CD14-positive monocyte (primary cell): ENCODE results near the gene SORBS2. TPM values are rescaled to one million over a fixed set of nuclear protein-coding genes. Genes with fewer than 3 reads are reported as not detected.
"Not testable (repeated sequence)": the region's sequence is repeated elsewhere in the genome, so short reads cannot be mapped to it uniquely, and the experiment has no call there.

ENCODE experiments used
- DNase-seq, 3 donors: peaks; one replicate each; pipeline ENCODE4 v3.0.0-alpha.2; 2011 to 2022
- H2AFZ ChIP-seq: 2 replicates; pipeline ENCODE4 v1.6.0; 2012; ENCODE audit warnings: mild to moderate bottlenecking, low read depth, low read length, inconsistent platforms; ENCODE audit not compliant: insufficient read depth, poor library complexity, severe bottlenecking
- H3K27ac ChIP-seq, 2 donors: 1 replicate in 1 of 2; 2 replicates in 1 of 2; pipeline ENCODE4 v1.5.1; 2012 to 2013; ENCODE audit warnings: low read length in 2 of 2, control low read depth in 1 of 2, inconsistent platforms in 1 of 2, low read depth in 1 of 2, mild to moderate bottlenecking in 1 of 2
- H3K27me3 ChIP-seq, 2 donors: one replicate each; pipeline versions ENCODE4 v1.6.0 to v1.6.1; 2011 to 2013; ENCODE audit warnings: low read length in 2 of 2; ENCODE audit not compliant: control insufficient read depth in 2 of 2, insufficient read depth in 2 of 2
- H3K36me3 ChIP-seq, 2 donors: replicated peaks in 1 of 2; 1 replicate in 1 of 2; 2 replicates in 1 of 2; pipeline versions ENCODE4 v1.5.1 to v1.6.1; 2012 to 2013; ENCODE audit warnings: low read length in 2 of 2, control low read depth in 1 of 2, inconsistent platforms in 1 of 2, mild to moderate bottlenecking in 1 of 2; ENCODE audit not compliant: insufficient read depth in 2 of 2, control insufficient read depth in 1 of 2
- H3K4me1 ChIP-seq, 2 donors: 1 replicate in 1 of 2; 2 replicates in 1 of 2; pipeline versions ENCODE4 v1.5.1 to v1.6.1; 2012 to 2013; ENCODE audit warnings: low read length in 2 of 2, control low read depth in 1 of 2, inconsistent platforms in 1 of 2, mild to moderate bottlenecking in 1 of 2, moderate library complexity in 1 of 2; ENCODE audit not compliant: insufficient read depth in 2 of 2, control insufficient read depth in 1 of 2
- H3K4me2 ChIP-seq: replicated peaks from 2 replicates; pipeline ENCODE3; 2012; ENCODE audit warnings: low read length, moderate library complexity, mild to moderate bottlenecking; ENCODE audit not compliant: poor library complexity, severe bottlenecking; ENCODE audit errors: extremely low read depth
- H3K4me3 ChIP-seq, 3 experiments: fragments of 200-600 bp in 1 of 3; sonication (generic) in 1 of 3; replicated peaks in 1 of 3; 1 replicate in 2 of 3; 2 replicates in 1 of 3; pipeline ENCODE4 v1.5.1; 2011 to 2013; ENCODE audit warnings: low read length in 3 of 3, mild to moderate bottlenecking in 3 of 3, control low read depth in 2 of 3, low read depth in 2 of 3, inconsistent platforms in 1 of 3, moderate library complexity in 1 of 3
- H3K79me2 ChIP-seq: 2 replicates; pipeline ENCODE4 v1.6.0; 2012; ENCODE audit warnings: mild to moderate bottlenecking, control low read depth, inconsistent platforms, low read length, moderate library complexity; ENCODE audit not compliant: insufficient read depth
- H3K9ac ChIP-seq: 2 replicates; pipeline ENCODE4 v1.6.0; 2017; ENCODE audit warnings: low read length, mild to moderate bottlenecking; ENCODE audit not compliant: insufficient read depth, poor library complexity, severe bottlenecking
- H3K9me3 ChIP-seq, 2 donors: replicated peaks in 1 of 2; 1 replicate in 1 of 2; 2 replicates in 1 of 2; pipeline versions ENCODE4 v1.5.1 to v1.6.1; 2012 to 2013; ENCODE audit warnings: low read length in 2 of 2, control low read depth in 1 of 2; ENCODE audit not compliant: control insufficient read depth in 1 of 2, insufficient read depth in 1 of 2
- H4K20me1 ChIP-seq: 2 replicates; pipeline ENCODE4 v1.6.0; 2012; ENCODE audit warnings: mild to moderate bottlenecking, low read length, control low read depth, moderate library complexity; ENCODE audit not compliant: insufficient read depth
- H3K27ac Mint-ChIP-seq, 7 donors: one replicate each; pipeline ENCODE4 v1.8.0; 2020; ENCODE audit warnings: mild to moderate bottlenecking in 7 of 7, mixed read lengths in 7 of 7, moderate library complexity in 6 of 7, inconsistent platforms in 2 of 7
- H3K27me3 Mint-ChIP-seq, 3 donors: one replicate each; pipeline ENCODE4 v1.8.0; 2021 to 2022; ENCODE audit warnings: low read depth in 3 of 3, mild to moderate bottlenecking in 3 of 3, mixed read lengths in 3 of 3, moderate library complexity in 3 of 3, inconsistent platforms in 1 of 3
- H3K36me3 Mint-ChIP-seq, 2 donors: one replicate each; pipeline ENCODE4 v1.8.0; 2020; ENCODE audit warnings: mixed read lengths in 2 of 2, inconsistent platforms in 1 of 2, mild to moderate bottlenecking in 1 of 2
- H3K4me1 Mint-ChIP-seq: one replicate; pipeline ENCODE4 v1.8.0; 2020; ENCODE audit warnings: mild to moderate bottlenecking, mixed read lengths
- H3K4me3 Mint-ChIP-seq, 2 donors: one replicate each; pipeline ENCODE4 v1.8.0; 2020; ENCODE audit warnings: mild to moderate bottlenecking in 2 of 2, mixed read lengths in 2 of 2, moderate library complexity in 1 of 2
- H3K9me3 Mint-ChIP-seq, 7 donors: one replicate each; pipeline ENCODE4 v1.8.0; 2020 to 2022; ENCODE audit warnings: mixed read lengths in 7 of 7, mild to moderate bottlenecking in 6 of 7, moderate library complexity in 6 of 7, inconsistent platforms in 2 of 7
- CTCF ChIP-seq: fragments of 200-600 bp; IDR thresholded peaks from one replicate; pipeline ENCODE4 v1.8.0; 2022; ENCODE audit warnings: antibody characterized with exemption, mild to moderate bottlenecking
- WGBS: methylation state at CpG from one replicate; pipeline ENCODE4 v1.1.5; 2013; ENCODE audit warnings: missing lambda C conversion rate; ENCODE audit not compliant: insufficient coverage; 5-methylcytosine and 5-hydroxymethylcytosine counted together
- intact Hi-C, 2 donors: fragments of 100-400 bp; cut with micrococcal nuclease; formaldehyde crosslinking; loops; one replicate each; pipeline versions ENCODE4 v1.15.0 to v1.15.1; 2023
- polyA plus RNA-seq, 3 donors: library from polyadenylated mRNA; depleted of rRNA in 1 of 3; unstranded in 2 of 3; stranded (reverse) in 1 of 3; fragments of 300-500 nt in 2 of 3; fragments of >200 nt in 1 of 3; fragmentation: Illumina TruSeq in 2 of 3; gene quantifications; 1 replicate in 2 of 3; 2 replicates in 1 of 3; pipeline ENCODE4 v1.2.3, GENCODE V29; 2012 to 2021

The SORBS2 gene
- polyA plus RNA-seq, 3 donors, result not detected

GRCh38 chr4:185716577-185717376 is 95.2 kb downstream of the SORBS2 start:
- H3K27me3 ChIP-seq, result peaks cover 2 to 4% of the 10 kb centered on the region in 2 donors
- no peaks in the 10 kb centered on the region for H3K79me2 ChIP-seq
- H3K27ac Mint-ChIP-seq, result no peak overlapping the region
- WGBS, result 90% methylated on average over 12 of the region's 15 CpGs
- H3K4me1 Mint-ChIP-seq, result no peaks in the 10 kb centered on the region
- no peak overlapping the region for H3K9ac ChIP-seq
- H3K4me3 ChIP-seq, result no peak overlapping the region
- no peaks in the 10 kb centered on the region for H3K4me1 ChIP-seq
- H3K4me2 ChIP-seq, result no peak overlapping the region
- no peaks in the 10 kb centered on the region for H3K36me3 Mint-ChIP-seq
- TF ChIP-seq CTCF, result no peak
- H3K27ac ChIP-seq, result no peak overlapping the region
- H3K9me3 ChIP-seq, result no peaks in the 10 kb centered on the region
- intact Hi-C loops, result no loop called here
- no peak for DNase-seq
- no peak overlapping the region for H3K4me3 Mint-ChIP-seq
- no peak overlapping the region for H2AFZ ChIP-seq
- no peaks in the 10 kb centered on the region for H3K36me3 ChIP-seq
- H3K9me3 Mint-ChIP-seq, result peaks cover 0 to 5% (median 0%) of the 10 kb centered on the region in 7 donors
- H4K20me1 ChIP-seq, result no peaks in the 10 kb centered on the region
- peaks cover 13 to 20% (median 18%) of the 10 kb centered on the region in 3 donors for H3K27me3 Mint-ChIP-seq

DNA sequence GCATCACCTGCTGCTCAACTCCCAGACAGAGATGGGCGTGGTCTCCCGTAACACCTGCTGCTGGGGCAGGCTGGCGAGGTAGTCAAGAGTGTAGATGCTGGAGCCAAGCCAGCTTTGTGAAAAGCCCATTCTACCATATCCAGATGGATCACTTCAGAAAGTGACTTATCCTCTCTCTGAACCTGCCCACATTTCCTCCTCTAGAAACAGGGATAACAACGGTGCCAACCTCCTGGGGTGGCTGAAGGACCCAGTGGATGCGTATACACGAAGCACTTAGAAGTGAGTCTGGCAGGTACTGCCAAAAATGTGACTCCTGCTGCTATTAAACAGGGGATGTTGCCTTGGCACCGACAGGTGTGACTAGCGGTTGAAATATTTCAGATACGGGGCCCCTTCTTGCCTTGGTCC is 95.8 kb downstream of the SORBS2 start:
- no peaks in the 10 kb centered on the region for H3K4me1 Mint-ChIP-seq

GRCh38 chr4:185714524-185714923 is 97.5 kb downstream of the SORBS2 start:
- H3K27ac ChIP-seq, H2AFZ ChIP-seq, intact Hi-C loops, H4K20me1 ChIP-seq, H3K27me3 ChIP-seq, H3K27ac Mint-ChIP-seq, H3K79me2 ChIP-seq, H3K9me3 Mint-ChIP-seq, DNase-seq, H3K4me3 ChIP-seq, H3K4me3 Mint-ChIP-seq, H3K4me2 ChIP-seq, H3K4me1 Mint-ChIP-seq, H3K36me3 Mint-ChIP-seq, H3K4me1 ChIP-seq, H3K9me3 ChIP-seq, H3K9ac ChIP-seq, H3K36me3 ChIP-seq: not testable (repeated sequence)
- whole genome bisulfite sequencing, result 92% methylated on average over 2 of the region's 5 CpGs
- H3K27me3 Mint-ChIP-seq, result peaks cover 8 to 23% (median 13%) of the 10 kb centered on the region in 3 donors

More for the DNA sequence above, 95.8 kb downstream of the SORBS2 start:
- H3K36me3 Mint-ChIP-seq, result no peaks in the 10 kb centered on the region
- H3K9me3 Mint-ChIP-seq, result peaks cover 0 to 5% (median 0%) of the 10 kb centered on the region in 7 donors
- Histone ChIP-seq H3K79me2 (no peaks in the 10 kb centered on the region), H3K4me1 (no peaks in the 10 kb centered on the region), H3K4me3 (no peak overlapping the region), H3K4me2 (no peak overlapping the region), H2AFZ (no peak overlapping the region), H3K9me3 (no peaks in the 10 kb centered on the region), H3K36me3 (no peaks in the 10 kb centered on the region), H4K20me1 (no peaks in the 10 kb centered on the region), H3K9ac (no peak overlapping the region), H3K27ac (no peak overlapping the region), H3K27me3 (peaks cover 2 to 4% of the 10 kb centered on the region in 2 donors)
- no peak for DNase-seq
- H3K4me3 Mint-ChIP-seq, result no peak overlapping the region
- 94% methylated on average over 7 of the region's 9 CpGs for WGBS
- no peak overlapping the region for H3K27ac Mint-ChIP-seq
- peaks cover 11 to 19% (median 18%) of the 10 kb centered on the region in 3 donors for H3K27me3 Mint-ChIP-seq
- intact Hi-C loops, result no loop called here
- TF ChIP-seq CTCF, result no peak
